SK-N-MC (cell line): ENCODE results near the gene C17orf67.

Experiments
- DNase-seq: peaks from one replicate; pipeline ENCODE4 v3.0.0-alpha.2; 2011; ENCODE audit warnings: low read depth, low spot score
- H3K27ac ChIP-seq: fragments of 200-600 bp; sonication (generic); 2 replicates; pipeline ENCODE4 v1.5.1; 2016; ENCODE audit warnings: mixed run types
- H3K36me3 ChIP-seq: fragments of 200-600 bp; sonication (generic); 2 replicates; pipeline ENCODE4 v1.6.1; 2017; ENCODE audit warnings: antibody characterized with exemption, low read length, mixed read lengths; ENCODE audit not compliant: insufficient read depth
- H3K4me3 ChIP-seq: fragments of 200-600 bp; sonication (generic); 2 replicates; pipeline ENCODE4 v1.5.1; 2016
- H3K9ac ChIP-seq: fragments of 200-600 bp; sonication (generic); 2 replicates; pipeline ENCODE4 v1.8.0; 2017; ENCODE audit warnings: mixed run types, mixed read lengths; ENCODE audit not compliant: insufficient read length
- H3K9me3 ChIP-seq: fragments of 200-600 bp; sonication (generic); 2 replicates; pipeline ENCODE4 v1.6.1; 2017; ENCODE audit warnings: low read depth, mild to moderate bottlenecking, antibody characterized with exemption, low read length, moderate library complexity, mixed read lengths
- EZH2 ChIP-seq: fragments of 200-600 bp; sonication (generic); IDR thresholded peaks from one replicate; pipeline ENCODE4 v1.6.1; 2017; ENCODE audit warnings: antibody characterized with exemption
- FOXP2 ChIP-seq: optimal IDR thresholded peaks from 2 replicates; pipeline ENCODE3; 2011; ENCODE audit warnings: mild to moderate bottlenecking, moderate library complexity; ENCODE audit not compliant: insufficient read depth; ENCODE audit errors: extremely low read length, control extremely low read depth
- POLR2AphosphoS5 ChIP-seq: IDR thresholded peaks from 2 replicates; pipeline ENCODE4 v1.6.1; 2012; ENCODE audit warnings: mild to moderate bottlenecking, low read depth, low read length, borderline replicate concordance

Gene C17orf67

GRCh38 chr17:56833809-56834379, at the start of gene C17orf67, which contains the start of gene DGKE:
Gene C17orf67, minus strand, starts transcription at chr17:56833920. Its CDS starts 18,110 bp downstream, at chr17:56815810.
Gene DGKE, plus strand, starts transcription at chr17:56834151. Its CDS starts 645 bp downstream, at chr17:56834796.
- no peak for TF ChIP-seq EZH2
- TF ChIP-seq FOXP2 = no peak
- TF ChIP-seq POLR2AphosphoS5 = peak; percentile 58; the same call in 1 of the 2 replicates

GRCh38 chr17:56881685-56882295, 48.1 kb upstream of the C17orf67 start:
- no peak for TF ChIP-seq FOXP2
- TF ChIP-seq POLR2AphosphoS5 = no peak
- TF ChIP-seq EZH2 = no peak
- no peak for DNase-seq
- H3K9ac ChIP-seq = no peak overlapping the region
- no peaks in the 10 kb centered on the region; the same call in 1 of the 2 replicates for H3K36me3 ChIP-seq
- no peak overlapping the region for H3K4me3 ChIP-seq
- no peaks in the 10 kb centered on the region for H3K9me3 ChIP-seq
- no peak overlapping the region for H3K27ac ChIP-seq

More at GRCh38 chr17:56833809-56834379, at the start of gene C17orf67, which contains the start of gene DGKE:
- Histone ChIP-seq H3K27ac (no peak within 1 kb of the TSS), H3K4me3 (peak within 1 kb of the TSS; percentile 93), H3K9me3 (no peaks in the 10 kb centered on the region), H3K36me3 (0 out of 2 replicates have a peak, but pooled peaks cover 5% of the 10 kb centered on the region), H3K9ac (peak within 1 kb of the TSS; percentile 80)
- DNase-seq = peak; percentile 59

GRCh38 chr17:56880571-56880970, 46.9 kb upstream of the C17orf67 start:
- Histone ChIP-seq H3K4me3 (no peak overlapping the region), H3K27ac (no peak overlapping the region), H3K9ac (no peak overlapping the region), H3K9me3 (no peaks in the 10 kb centered on the region), H3K36me3 (no peaks in the 10 kb centered on the region)
- no peak for TF ChIP-seq POLR2AphosphoS5
- no peak for TF ChIP-seq FOXP2
- no peak for TF ChIP-seq EZH2
- no peak for DNase-seq

GRCh38 chr17:56880133-56880532, 46.4 kb upstream of the C17orf67 start:
- TF ChIP-seq FOXP2 = no peak
- TF ChIP-seq EZH2 = no peak
- no peak for TF ChIP-seq POLR2AphosphoS5
- no peaks in the 10 kb centered on the region for H3K36me3 ChIP-seq
- DNase-seq = no peak

GRCh38 chr17:56879280-56879679, 45.6 kb upstream of the C17orf67 start:
- no peak for DNase-seq
- TF ChIP-seq EZH2 (no peak), POLR2AphosphoS5 (no peak), FOXP2 (no peak)
- Histone ChIP-seq H3K9me3 (no peaks in the 10 kb centered on the region), H3K9ac (no peak overlapping the region), H3K27ac (no peak overlapping the region), H3K4me3 (no peak overlapping the region), H3K36me3 (no peaks in the 10 kb centered on the region)

More at GRCh38 chr17:56880133-56880532, 46.4 kb upstream of the C17orf67 start:
- no peak overlapping the region for H3K27ac ChIP-seq
- no peak overlapping the region for H3K4me3 ChIP-seq
- no peak overlapping the region for H3K9ac ChIP-seq
- no peaks in the 10 kb centered on the region for H3K9me3 ChIP-seq

- no peak overlapping the region for H3K27ac ChIP-seq
- H3K4me3 ChIP-seq = no peak overlapping the region
- H3K9ac ChIP-seq = no peak overlapping the region
- no peaks in the 10 kb centered on the region for H3K9me3 ChIP-seq
- no peak for DNase-seq
- no peak for TF ChIP-seq POLR2AphosphoS5
- no peak for TF ChIP-seq EZH2
- no peak for TF ChIP-seq FOXP2
- H3K36me3 ChIP-seq = no peaks in the 10 kb centered on the region
Measured at GRCh38 chr17:56876766-56877179, 43.1 kb upstream of the C17orf67 start.

GRCh38 chr17:56870081-56870651, 36.4 kb upstream of the C17orf67 start:
- no peak for DNase-seq
- Histone ChIP-seq H3K36me3 (no peaks in the 10 kb centered on the region), H3K9me3 (no peaks in the 10 kb centered on the region), H3K9ac (no peak overlapping the region), H3K27ac (no peak overlapping the region), H3K4me3 (no peak overlapping the region)
- no peak for TF ChIP-seq FOXP2
- TF ChIP-seq EZH2 = no peak
- TF ChIP-seq POLR2AphosphoS5 = no peak

GRCh38 chr17:56868716-56869115, 35.0 kb upstream of the C17orf67 start:
- no peak for DNase-seq
- no peaks in the 10 kb centered on the region for H3K9me3 ChIP-seq
- H3K27ac ChIP-seq = no peak overlapping the region
- no peaks in the 10 kb centered on the region for H3K36me3 ChIP-seq
- no peak overlapping the region for H3K4me3 ChIP-seq
- no peak overlapping the region for H3K9ac ChIP-seq
- TF ChIP-seq EZH2 (no peak), FOXP2 (no peak), POLR2AphosphoS5 (no peak)
